Thyroid gland (tissue), 4 donors: ENCODE data around the gene PRPS1L1.

Source experiments
- CTCF ChIP-seq, 6 experiments: fragments of 200-600 bp in 3 of 6; fragments of 450-650 bp in 3 of 6; sonication (generic) in 3 of 6; IDR thresholded peaks; one replicate each; pipeline ENCODE4 v1.5.1; 2016 to 2019; ENCODE audit warnings: antibody characterized with exemption in 6 of 6, mild to moderate bottlenecking in 2 of 6, inconsistent platforms in 1 of 6, moderate library complexity in 1 of 6
- POLR2A ChIP-seq, 2 donors: fragments of 450-650 bp; IDR thresholded peaks; one replicate each; pipeline ENCODE4 v1.6.1; 2017; ENCODE audit warnings: antibody characterized with exemption in 2 of 2, mild to moderate bottlenecking in 2 of 2, moderate library complexity in 1 of 2

- TF ChIP-seq CTCF (IDR thresholded peaks at IDR 0.05) (no peak), POLR2A (IDR thresholded peaks at IDR 0.05) (no peak)
These were observed 42.0 kb downstream of the PRPS1L1 start for GRCh38 chr7:17985473-17986239.
